Neutrophil (primary cell): Measurements from ENCODE around the gene NPAS1.

ENCODE experiments used
- H3K27ac ChIP-seq: fragments of 200-600 bp; sonication (generic); 2 replicates; pipeline ENCODE4 v1.5.1; 2016; ENCODE audit warnings: mild to moderate bottlenecking, moderate library complexity
- H3K27me3 ChIP-seq: fragments of 200-600 bp; sonication (generic); 2 replicates; pipeline ENCODE4 v1.6.0; 2016; ENCODE audit warnings: mild to moderate bottlenecking
- H3K36me3 ChIP-seq: fragments of 200-600 bp; sonication (generic); 2 replicates; pipeline ENCODE4 v1.5.1; 2017
- H3K4me1 ChIP-seq, 2 experiments: fragments of 200-600 bp in 1 of 2; sonication (generic) in 1 of 2; 1 replicate in 1 of 2; 2 replicates in 1 of 2; pipeline versions ENCODE4 v1.5.1 to v1.6.1; 2013 to 2016; ENCODE audit warnings: low read depth in 1 of 2, low read length in 1 of 2, mild to moderate bottlenecking in 1 of 2, moderate library complexity in 1 of 2; ENCODE audit not compliant: control insufficient read depth in 1 of 2, insufficient read depth in 1 of 2
- H3K4me3 ChIP-seq, 2 experiments: fragments of 200-600 bp in 1 of 2; sonication (generic) in 1 of 2; 1 replicate in 1 of 2; 2 replicates in 1 of 2; pipeline ENCODE4 v1.5.1; 2013 to 2016; ENCODE audit warnings: low read depth in 1 of 2, low read length in 1 of 2, mild to moderate bottlenecking in 1 of 2, moderate library complexity in 1 of 2
- H3K9me3 ChIP-seq: fragments of 200-600 bp; sonication (generic); 2 replicates; pipeline ENCODE4 v1.5.1; 2016
- TF ChIP-seq, protein P1 (sequence below): fragments of 200-600 bp; sonication (generic); IDR thresholded peaks from 2 replicates; pipeline ENCODE4 v1.5.1; 2016; ENCODE audit warnings: antibody characterized with exemption

The NPAS1 gene

DNA sequence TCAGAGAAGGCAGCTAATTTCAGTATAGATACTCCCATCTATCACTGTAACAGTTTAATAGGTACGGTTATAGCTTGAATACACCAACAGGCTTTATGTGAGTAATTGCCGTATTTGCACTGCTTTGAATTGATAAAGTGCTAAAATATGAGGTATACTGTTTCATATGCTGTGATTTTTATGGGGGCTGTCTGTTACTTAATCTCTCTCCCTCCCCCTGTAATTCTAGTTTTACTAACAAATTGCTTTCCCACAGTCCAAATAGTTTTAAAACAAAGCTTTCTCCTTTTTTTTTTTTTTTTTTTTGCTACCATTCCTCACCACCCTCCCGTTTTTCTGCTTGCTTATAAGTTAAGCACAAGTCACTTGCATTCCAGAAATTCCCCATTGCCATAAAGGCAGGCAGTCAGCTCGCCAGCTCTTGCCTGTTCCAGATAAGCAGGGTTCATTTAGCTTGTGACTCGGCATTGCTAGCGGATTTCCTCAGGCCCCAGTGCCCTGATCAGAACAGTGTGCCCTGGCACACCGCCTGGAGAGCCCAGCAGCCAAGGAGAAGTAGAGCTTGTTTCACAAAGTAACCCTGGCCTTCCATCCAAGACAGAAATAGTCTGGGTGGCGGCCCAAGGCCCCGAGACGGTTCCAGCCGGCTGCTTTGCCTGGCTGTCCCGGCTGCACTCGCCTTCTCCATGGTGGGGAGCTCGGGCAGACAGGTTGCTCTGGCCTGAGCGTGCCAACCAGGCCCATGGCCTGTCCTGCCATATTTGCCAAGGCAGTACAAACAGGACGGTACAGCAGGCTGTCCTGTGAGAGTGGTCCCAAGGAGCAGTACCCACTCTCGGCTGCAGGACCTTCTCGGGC lies 43.5 kb upstream of the NPAS1 start:
- Histone ChIP-seq H3K4me3 (no peak overlapping the region), H3K4me1 (no peaks in the 10 kb centered on the region), H3K9me3 (no peaks in the 10 kb centered on the region), H3K27ac (no peak overlapping the region), H3K36me3 (no peaks in the 10 kb centered on the region), H3K27me3 (no peaks in the 10 kb centered on the region)
- TF ChIP-seq, protein P1, sequence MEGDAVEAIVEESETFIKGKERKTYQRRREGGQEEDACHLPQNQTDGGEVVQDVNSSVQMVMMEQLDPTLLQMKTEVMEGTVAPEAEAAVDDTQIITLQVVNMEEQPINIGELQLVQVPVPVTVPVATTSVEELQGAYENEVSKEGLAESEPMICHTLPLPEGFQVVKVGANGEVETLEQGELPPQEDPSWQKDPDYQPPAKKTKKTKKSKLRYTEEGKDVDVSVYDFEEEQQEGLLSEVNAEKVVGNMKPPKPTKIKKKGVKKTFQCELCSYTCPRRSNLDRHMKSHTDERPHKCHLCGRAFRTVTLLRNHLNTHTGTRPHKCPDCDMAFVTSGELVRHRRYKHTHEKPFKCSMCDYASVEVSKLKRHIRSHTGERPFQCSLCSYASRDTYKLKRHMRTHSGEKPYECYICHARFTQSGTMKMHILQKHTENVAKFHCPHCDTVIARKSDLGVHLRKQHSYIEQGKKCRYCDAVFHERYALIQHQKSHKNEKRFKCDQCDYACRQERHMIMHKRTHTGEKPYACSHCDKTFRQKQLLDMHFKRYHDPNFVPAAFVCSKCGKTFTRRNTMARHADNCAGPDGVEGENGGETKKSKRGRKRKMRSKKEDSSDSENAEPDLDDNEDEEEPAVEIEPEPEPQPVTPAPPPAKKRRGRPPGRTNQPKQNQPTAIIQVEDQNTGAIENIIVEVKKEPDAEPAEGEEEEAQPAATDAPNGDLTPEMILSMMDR = no peak

DNA sequence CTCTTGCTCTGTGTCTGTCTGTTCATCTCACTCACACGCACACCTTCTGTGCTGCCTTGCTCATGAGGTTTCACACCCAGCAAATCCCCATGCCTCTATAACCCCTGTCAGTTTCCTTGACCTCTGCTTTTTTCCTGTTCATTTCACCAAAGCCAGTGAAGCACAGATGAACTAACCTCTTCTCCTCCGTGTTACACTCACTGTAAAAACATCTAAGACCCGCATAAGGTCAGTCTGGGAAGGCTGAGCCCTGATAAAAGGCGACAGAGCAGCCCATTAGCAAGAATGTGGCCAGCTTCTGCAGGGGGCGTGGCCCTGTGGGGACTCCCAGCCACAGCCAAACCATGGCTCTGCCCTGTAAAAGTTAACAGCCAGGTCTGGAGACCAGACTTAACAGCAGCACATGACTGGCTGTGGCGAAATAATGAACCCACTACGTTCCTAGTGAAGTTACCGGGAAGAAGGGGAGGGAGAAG lies 42.8 kb upstream of the NPAS1 start:
- Histone ChIP-seq H3K4me1 (no peaks in the 10 kb centered on the region), H3K9me3 (no peaks in the 10 kb centered on the region), H3K27me3 (no peaks in the 10 kb centered on the region), H3K4me3 (no peak overlapping the region), H3K36me3 (no peaks in the 10 kb centered on the region), H3K27ac (no peak overlapping the region)
- TF ChIP-seq, protein P1 = no peak

DNA sequence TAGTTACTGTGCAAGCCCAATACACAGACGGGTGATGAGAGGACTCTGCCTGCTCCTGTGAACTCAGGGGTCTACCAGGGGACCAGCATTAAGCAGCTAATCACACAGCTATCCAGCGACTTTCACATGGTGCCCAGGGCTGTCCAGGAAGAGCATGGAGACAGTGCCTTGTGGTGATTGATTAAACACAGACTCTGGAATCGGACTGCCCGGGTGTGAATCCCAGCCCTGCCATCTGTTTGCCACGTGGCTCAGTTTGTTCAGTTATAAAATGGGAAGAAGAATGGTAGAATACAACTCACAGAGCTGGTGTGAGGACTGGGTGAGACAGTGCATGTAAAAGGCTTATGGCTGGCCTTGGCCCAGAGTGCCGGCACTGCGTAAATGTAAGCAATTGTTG lies 42.1 kb upstream of the NPAS1 start:
- TF ChIP-seq, protein P1 = no peak
- Histone ChIP-seq H3K27me3 (no peaks in the 10 kb centered on the region), H3K36me3 (no peaks in the 10 kb centered on the region), H3K9me3 (no peaks in the 10 kb centered on the region), H3K4me3 (no peak overlapping the region), H3K27ac (no peak overlapping the region), H3K4me1 (no peaks in the 10 kb centered on the region)

DNA sequence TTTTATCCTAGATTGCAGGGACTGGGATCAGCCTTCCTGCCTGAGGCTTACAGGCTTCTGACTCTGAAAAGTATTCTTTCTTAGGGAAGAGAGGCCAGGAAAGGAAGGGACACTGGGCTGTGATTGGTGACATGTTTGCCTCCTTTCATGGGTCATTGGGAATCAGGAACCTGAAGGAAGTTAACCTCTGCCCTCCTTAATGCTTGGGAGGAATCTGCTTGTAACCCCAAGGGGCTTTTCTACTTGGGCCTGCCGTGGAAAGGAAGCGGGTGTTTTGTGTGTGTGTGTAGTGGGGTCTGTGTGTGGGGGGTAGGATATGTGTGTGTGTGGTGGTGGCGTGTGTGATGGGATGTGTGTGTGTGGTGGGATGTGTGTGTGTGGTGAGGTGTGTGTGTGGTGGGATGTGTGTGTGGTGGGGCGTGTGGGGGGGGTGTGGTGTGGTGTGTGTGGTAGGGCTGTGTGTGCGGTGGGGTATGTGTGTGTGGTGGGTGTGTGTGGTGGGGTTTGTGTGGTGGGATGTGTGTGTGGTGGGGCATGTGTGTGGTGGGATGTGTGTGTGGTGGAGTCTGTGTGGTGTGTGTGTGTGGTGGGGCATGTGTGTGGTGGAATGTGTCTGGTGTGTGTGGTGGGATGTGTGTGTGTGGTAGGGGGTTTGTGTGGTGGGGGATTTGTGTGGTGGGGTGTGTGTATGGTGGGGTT lies 41.3 kb upstream of the NPAS1 start:
- no peak overlapping the region for H3K27ac ChIP-seq
- H3K36me3 ChIP-seq = no peaks in the 10 kb centered on the region
- H3K9me3 ChIP-seq = no peaks in the 10 kb centered on the region
- no peaks in the 10 kb centered on the region for H3K27me3 ChIP-seq
- no peak overlapping the region for H3K4me3 ChIP-seq
- H3K4me1 ChIP-seq = no peaks in the 10 kb centered on the region
- TF ChIP-seq, protein P1 = no peak

DNA sequence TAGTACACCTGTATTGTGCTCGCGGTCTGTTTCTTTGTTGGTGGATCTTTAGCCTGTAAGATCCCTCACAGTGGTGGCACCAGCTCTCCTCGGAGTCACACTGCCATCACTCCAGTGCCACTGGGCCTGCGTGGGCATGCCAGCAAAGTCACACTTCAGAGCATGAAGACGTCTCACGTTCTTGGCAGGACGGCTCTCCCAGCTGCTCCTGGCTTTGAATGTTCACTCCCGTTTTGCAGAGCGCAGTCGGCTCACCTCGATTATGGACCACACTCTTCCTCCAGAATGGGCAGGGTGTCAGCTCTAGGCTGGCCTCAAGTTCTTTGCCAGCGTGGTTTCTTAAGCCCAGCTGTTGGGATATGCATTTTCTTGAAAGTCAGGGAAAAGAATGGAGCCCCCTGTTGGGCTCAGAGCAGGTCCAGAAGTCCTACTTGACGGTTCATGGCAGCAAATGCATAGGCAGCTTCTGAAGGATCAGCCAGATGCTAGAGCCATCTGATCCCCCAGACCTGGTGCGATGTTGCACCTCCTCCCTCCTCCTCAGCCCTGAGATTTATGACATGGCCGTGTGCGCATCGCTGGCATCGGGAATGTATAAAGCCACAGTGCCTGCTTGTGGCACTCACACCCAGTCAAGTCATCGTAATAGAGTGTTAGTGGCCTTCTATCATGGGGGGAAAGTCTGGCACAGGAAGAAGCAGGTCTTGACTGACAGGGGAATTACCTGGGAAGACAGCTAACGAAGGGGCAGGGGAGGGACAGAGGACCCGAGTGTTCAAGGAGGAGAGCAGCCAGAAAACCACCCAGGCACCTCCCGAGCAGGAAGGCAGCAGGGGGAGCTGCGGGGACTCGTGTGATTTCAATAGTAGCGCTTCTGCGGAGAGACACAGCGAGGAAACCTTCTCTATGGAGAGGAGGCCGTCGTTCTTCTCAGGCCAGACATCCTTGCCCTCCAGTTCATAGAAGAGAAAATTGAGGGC lies 40.2 kb upstream of the NPAS1 start:
- Histone ChIP-seq H3K4me3 (no peak overlapping the region), H3K9me3 (no peaks in the 10 kb centered on the region), H3K27ac (no peak overlapping the region), H3K36me3 (no peaks in the 10 kb centered on the region), H3K27me3 (no peaks in the 10 kb centered on the region), H3K4me1 (no peaks in the 10 kb centered on the region)
- TF ChIP-seq, protein P1 = no peak
